HepG2 (cell line): ENCODE data around the gene ARHGAP26. TPM values are rescaled to one million over a fixed set of nuclear protein-coding genes. Genes with fewer than 3 reads are reported as not detected.

Experiments used
- ATAC-seq: fragments of 200-7000 bp; cut with Tn5 transposase; 3 replicates; pipeline ENCODE4 v1.9.1; 2020; ENCODE audit warnings: mild to moderate bottlenecking, moderate library complexity
- BruUV-seq: library from RNA; stranded (reverse); fragments of 400-500 nt; replicated peaks from 2 replicates; lab custom pipeline; 2021; lab: Mats Ljungman, UMichigan
- CTCF ChIA-PET: fragments of 300-600 bp; formaldehyde crosslinking; extraction: SDS; loops from one replicate; lab custom pipeline; 2021; ENCODE audit warnings: low total read pairs, inconsistent platforms, low intra/inter-chr PET ratio; lab: Yijun Ruan, JAX
- POLR2A ChIA-PET: fragments of 350-600 bp; sonication (Branson Sonifier 250); formaldehyde crosslinking; loops from one replicate; lab custom pipeline; 2020; ENCODE audit warnings: antibody characterized with exemption, inconsistent platforms; lab: Yijun Ruan, JAX
- DNase-seq: peaks from one replicate; pipeline ENCODE4 v3.0.0-alpha.2; 2015; ENCODE audit warnings: low spot score
- FAIRE-seq: peaks from 3 replicates; lab custom pipeline; 2011; peaks lifted over from hg19 to GRCh38; lab: Jason Lieb, UNC
- H2AFZ ChIP-seq: one replicate; pipeline ENCODE4 v1.6.1; 2011; ENCODE audit warnings: low read length, inconsistent platforms
- H3K27ac ChIP-seq: fragments of 300-600 bp; 3 replicates; pipeline ENCODE4 v1.8.0; 2011; ENCODE audit warnings: mixed run types, mild to moderate bottlenecking, mixed read lengths, low read length, inconsistent platforms; ENCODE audit not compliant: insufficient read depth; ENCODE audit errors: extremely low read length
- H3K27me3 ChIP-seq, 2 experiments: fragments of 200-600 bp in 1 of 2; 2 replicates in 1 of 2; 3 replicates in 1 of 2; pipeline versions ENCODE4 v1.6.0 to v1.8.0; 2011; ENCODE audit warnings: low read length in 2 of 2, mild to moderate bottlenecking in 2 of 2, moderate library complexity in 2 of 2, inconsistent platforms in 1 of 2; ENCODE audit not compliant: insufficient read depth in 2 of 2, control insufficient read depth in 1 of 2
- H3K36me3 ChIP-seq, 2 experiments: fragments of 200-600 bp in 1 of 2; replicated peaks in 1 of 2; 2 replicates in 1 of 2; 3 replicates in 1 of 2; pipeline versions ENCODE4 v1.5.1 to v1.8.0; 2011; ENCODE audit warnings: low read length in 2 of 2, inconsistent platforms in 1 of 2; ENCODE audit not compliant: insufficient read depth in 2 of 2, control insufficient read depth in 1 of 2
- H3K4me1 ChIP-seq: 2 replicates; pipeline ENCODE4 v1.5.1; 2012; ENCODE audit warnings: low read length, inconsistent platforms; ENCODE audit not compliant: insufficient read depth
- H3K4me2 ChIP-seq: 2 replicates; pipeline ENCODE4 v1.6.0; 2011; ENCODE audit warnings: low read depth, low read length, inconsistent platforms
- H3K4me3 ChIP-seq, 3 experiments: fragments of 200-600 bp in 1 of 3; sonication (generic), shearing (Covaris generic) in 1 of 3; replicated peaks in 1 of 3; 2 replicates each; pipeline ENCODE4 v1.5.1; 2011 to 2016; ENCODE audit warnings: low read length in 3 of 3, inconsistent platforms in 2 of 3, low read depth in 2 of 3, mild to moderate bottlenecking in 2 of 3, control low read depth in 1 of 3, mixed read lengths in 1 of 3; ENCODE audit not compliant: insufficient read depth in 1 of 3
- H3K79me2 ChIP-seq: one replicate; pipeline ENCODE4 v1.6.1; 2011; ENCODE audit warnings: low read length, inconsistent platforms; ENCODE audit not compliant: insufficient read depth
- H3K9ac ChIP-seq: 2 replicates; pipeline ENCODE4 v1.6.0; 2011; ENCODE audit warnings: mild to moderate bottlenecking, low read depth, low read length, inconsistent platforms; ENCODE audit not compliant: insufficient read depth
- H3K9me3 ChIP-seq: 2 replicates; pipeline ENCODE4 v1.5.1; 2012; ENCODE audit warnings: mild to moderate bottlenecking, low read length
- H4K20me1 ChIP-seq: 2 replicates; pipeline ENCODE4 v1.6.0; 2011; ENCODE audit warnings: inconsistent platforms, mild to moderate bottlenecking, low read length, moderate library complexity; ENCODE audit not compliant: insufficient read depth
- CREM ChIP-seq, 2 experiments: sonication (generic) in 1 of 2; formaldehyde crosslinking in 1 of 2; IDR thresholded peaks; 2 replicates each; pipeline versions ENCODE4 v1.4.0 to v1.6.1; 2016 to 2020; ENCODE audit warnings: antibody characterized with exemption in 1 of 2, mild to moderate bottlenecking in 1 of 2, missing genetic modification reagents in 1 of 2
- ELF3 ChIP-seq: IDR thresholded peaks from 2 replicates; pipeline ENCODE4 v1.6.1; 2016; ENCODE audit warnings: missing genetic modification reagents, missing compliant biosample characterization
- GATAD2A ChIP-seq: IDR thresholded peaks from 2 replicates; pipeline ENCODE4 v1.6.1; 2016
- HMGA1 ChIP-seq: sonication (generic); formaldehyde crosslinking; conservative IDR thresholded peaks from 2 replicates; pipeline ENCODE4 v1.4.0; 2020; ENCODE audit warnings: missing genetic modification reagents
- MED1 ChIP-seq: sonication (generic); formaldehyde crosslinking; IDR thresholded peaks from 2 replicates; pipeline ENCODE4 v1.4.0; 2020; ENCODE audit warnings: missing genetic modification reagents
- RELA ChIP-seq: sonication (generic); formaldehyde crosslinking; IDR thresholded peaks from 2 replicates; pipeline ENCODE4 v1.4.0; 2020; ENCODE audit warnings: missing genetic modification reagents
- SIX4 ChIP-seq: sonication (generic); formaldehyde crosslinking; IDR thresholded peaks from 2 replicates; pipeline ENCODE4 v1.4.0; 2020; ENCODE audit warnings: missing genetic modification reagents
- SOX6 ChIP-seq, 2 experiments: fragments of 450-650 bp in 1 of 2; sonication (generic) in 1 of 2; formaldehyde crosslinking in 1 of 2; IDR thresholded peaks; 2 replicates each; pipeline versions ENCODE4 v1.4.0 to v1.6.1; 2017 to 2020; ENCODE audit warnings: antibody characterized with exemption in 1 of 2, mild to moderate bottlenecking in 1 of 2, missing genetic modification reagents in 1 of 2
- SRSF9 ChIP-seq: fragments of 200-400 bp; formaldehyde crosslinking; IDR thresholded peaks from 2 replicates; pipeline ENCODE4 v1.6.1; 2018; ENCODE audit warnings: borderline replicate concordance, mild to moderate bottlenecking, low read depth, low read length; ENCODE audit not compliant: insufficient read depth, poor library complexity, severe bottlenecking
- SRY ChIP-seq: sonication (generic); formaldehyde crosslinking; IDR thresholded peaks from 2 replicates; pipeline ENCODE4 v1.8.0; 2022; ENCODE audit warnings: mild to moderate bottlenecking, missing genetic modification reagents
- TBL1XR1 ChIP-seq: fragments of 150-350 bp; IDR thresholded peaks from 2 replicates; pipeline ENCODE4 v1.6.1; 2014; ENCODE audit warnings: borderline replicate concordance, low read length; ENCODE audit not compliant: partially characterized antibody
- ZNF782 ChIP-seq: sonication (generic); formaldehyde crosslinking; IDR thresholded peaks from 2 replicates; pipeline ENCODE4 v1.4.0; 2020; ENCODE audit warnings: missing genetic modification reagents, mild to moderate bottlenecking, borderline replicate concordance
- WGBS: methylation state at CpG from one replicate; pipeline ENCODE4 v1.1.6; 2017; ENCODE audit warnings: low lambda C conversion rate; 5-methylcytosine and 5-hydroxymethylcytosine counted together
- in situ Hi-C: cut with HindIII; loops from 2 replicates; pipeline ENCODE4 v1.10.0; 2017; ENCODE audit warnings: low pct_unique_long_range_greater_than_20kb; ENCODE audit not compliant: extremely low pct_ligation_motif_present
- intact Hi-C: fragments of 100-400 bp; cut with micrococcal nuclease; formaldehyde crosslinking; loops from one replicate; pipeline ENCODE4 v1.10.0; 2022; ENCODE audit not compliant: unreplicated experiment
- polyA plus RNA-seq, 8 experiments: library from polyadenylated mRNA; depleted of rRNA in 3 of 8; stranded (reverse) in 7 of 8; unstranded in 1 of 8; fragments of >200 nt; fragmentation: Illumina TruSeq in 4 of 8; extraction: Trizol in 4 of 8; gene quantifications; 2 replicates each; pipeline versions ENCODE4 v1.2.1 to v1.2.3, GENCODE V29; 2011 to 2016; ENCODE audit warnings: low read depth in 4 of 8, missing spikeins in 1 of 8, mixed read lengths in 1 of 8; ENCODE audit not compliant: insufficient read depth in 1 of 8
- total RNA-seq, 5 experiments: library from RNA; depleted of rRNA; stranded (reverse); fragments of >200 nt; fragmentation: Illumina TruSeq; extraction: Trizol; gene quantifications; 2 replicates each; pipeline ENCODE4 v1.2.3, GENCODE V29; 2016; ENCODE audit warnings: low read depth in 1 of 5
- TF ChIP-seq, protein P1 (sequence below): sonication (generic); formaldehyde crosslinking; conservative IDR thresholded peaks from 2 replicates; pipeline ENCODE4 v1.4.0; 2020; ENCODE audit warnings: mild to moderate bottlenecking, missing genetic modification reagents, moderate library complexity
- TF ChIP-seq, protein P2 (sequence below): sonication (generic); formaldehyde crosslinking; IDR thresholded peaks from 2 replicates; pipeline ENCODE4 v1.4.0; 2020; ENCODE audit warnings: missing genetic modification reagents, borderline replicate concordance

ARHGAP26 gene
- total and polyA plus RNA-seq, 2 of the 13 experiments (the other 11 are each of a cell fraction or from before 2014, with no cell fraction given), result 9.6 to 18.2 TPM

DNA sequence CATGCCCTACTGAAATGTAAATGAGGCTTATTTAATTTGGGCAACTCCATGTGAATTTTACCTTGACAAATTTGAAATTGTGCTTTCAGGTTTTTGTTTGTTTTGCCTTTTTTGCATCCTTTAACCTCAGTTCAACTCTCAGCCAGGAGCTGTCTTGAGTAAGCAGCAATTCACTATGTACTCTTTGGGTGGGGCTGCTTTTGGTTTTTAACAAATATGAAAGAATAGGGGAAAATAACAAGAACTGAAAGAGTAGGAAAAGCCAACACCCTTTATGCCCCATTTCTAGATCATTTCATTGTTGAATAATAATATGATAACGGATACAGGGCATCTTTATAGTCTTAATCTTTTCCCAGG, 192.0 kb downstream of the ARHGAP26 start:
- peak overlapping the region; percentile 30 for H3K27ac ChIP-seq
- H3K27me3 ChIP-seq, result no peaks in the 10 kb centered on the region
- peak; percentile 42; the same call in 2 of the 3 replicates for ATAC-seq
- intact Hi-C loops (loop anchor here (5.0 kb wide), 1 partner anchor 40 kb away; no protein-coding TSS in a partner anchor), in situ Hi-C loops (no loop called here)
- H4K20me1 ChIP-seq, result no peaks in the 10 kb centered on the region
- 91% methylated on average over 1 of the region's 1 CpG for WGBS
- H3K4me3 ChIP-seq, result peak overlapping the region; percentile 24 to 42 (median 33); a peak in 3 of 6 replicates
- CTCF ChIA-PET, result no interaction called here
- H3K9ac ChIP-seq, result no peak overlapping the region
- no TSS peak for BruUV-seq
- FAIRE-seq, result no peak
- H3K9me3 ChIP-seq, result no peaks in the 10 kb centered on the region
- H3K36me3 ChIP-seq, result no peaks in the 10 kb centered on the region
- no peak overlapping the region for H2AFZ ChIP-seq
- H3K4me2 ChIP-seq, result peak overlapping the region; percentile 59
- POLR2A ChIA-PET, result interaction anchor here (1.2 kb wide), 1 partner anchor 41 kb away, joined by 5 read pairs; no protein-coding TSS in a partner anchor
- no peak for DNase-seq
- peaks cover 60% of the 10 kb centered on the region for H3K4me1 ChIP-seq
- H3K79me2 ChIP-seq, result no peaks in the 10 kb centered on the region
- TF ChIP-seq SOX6 (IDR thresholded peaks at IDR 0.05) (no peak), SOX6 (CRISPR knock-in tag; IDR thresholded peaks at IDR 0.05) (no peak), CREM (IDR thresholded peaks at IDR 0.05) (0 out of 2 replicates have a peak, but pooled peaks have one; percentile 26), CREM (CRISPR knock-in tag; IDR thresholded peaks at IDR 0.05) (no peak), MED1 (CRISPR knock-in tag) (no peak), SRY (CRISPR knock-in tag) (no peak), TBL1XR1 (no peak), GATAD2A (CRISPR knock-in tag) (no peak), SRSF9 (no peak), ELF3 (no peak), HMGA1 (CRISPR knock-in tag) (no peak), RELA (no peak), ZNF782 (CRISPR knock-in tag) (no peak), SIX4 (CRISPR knock-in tag) (no peak)
- TF ChIP-seq, protein P1, sequence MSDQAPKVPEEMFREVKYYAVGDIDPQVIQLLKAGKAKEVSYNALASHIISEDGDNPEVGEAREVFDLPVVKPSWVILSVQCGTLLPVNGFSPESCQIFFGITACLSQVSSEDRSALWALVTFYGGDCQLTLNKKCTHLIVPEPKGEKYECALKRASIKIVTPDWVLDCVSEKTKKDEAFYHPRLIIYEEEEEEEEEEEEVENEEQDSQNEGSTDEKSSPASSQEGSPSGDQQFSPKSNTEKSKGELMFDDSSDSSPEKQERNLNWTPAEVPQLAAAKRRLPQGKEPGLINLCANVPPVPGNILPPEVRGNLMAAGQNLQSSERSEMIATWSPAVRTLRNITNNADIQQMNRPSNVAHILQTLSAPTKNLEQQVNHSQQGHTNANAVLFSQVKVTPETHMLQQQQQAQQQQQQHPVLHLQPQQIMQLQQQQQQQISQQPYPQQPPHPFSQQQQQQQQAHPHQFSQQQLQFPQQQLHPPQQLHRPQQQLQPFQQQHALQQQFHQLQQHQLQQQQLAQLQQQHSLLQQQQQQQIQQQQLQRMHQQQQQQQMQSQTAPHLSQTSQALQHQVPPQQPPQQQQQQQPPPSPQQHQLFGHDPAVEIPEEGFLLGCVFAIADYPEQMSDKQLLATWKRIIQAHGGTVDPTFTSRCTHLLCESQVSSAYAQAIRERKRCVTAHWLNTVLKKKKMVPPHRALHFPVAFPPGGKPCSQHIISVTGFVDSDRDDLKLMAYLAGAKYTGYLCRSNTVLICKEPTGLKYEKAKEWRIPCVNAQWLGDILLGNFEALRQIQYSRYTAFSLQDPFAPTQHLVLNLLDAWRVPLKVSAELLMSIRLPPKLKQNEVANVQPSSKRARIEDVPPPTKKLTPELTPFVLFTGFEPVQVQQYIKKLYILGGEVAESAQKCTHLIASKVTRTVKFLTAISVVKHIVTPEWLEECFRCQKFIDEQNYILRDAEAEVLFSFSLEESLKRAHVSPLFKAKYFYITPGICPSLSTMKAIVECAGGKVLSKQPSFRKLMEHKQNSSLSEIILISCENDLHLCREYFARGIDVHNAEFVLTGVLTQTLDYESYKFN (CRISPR knock-in tag), result peak; percentile 57
- TF ChIP-seq, protein P2, sequence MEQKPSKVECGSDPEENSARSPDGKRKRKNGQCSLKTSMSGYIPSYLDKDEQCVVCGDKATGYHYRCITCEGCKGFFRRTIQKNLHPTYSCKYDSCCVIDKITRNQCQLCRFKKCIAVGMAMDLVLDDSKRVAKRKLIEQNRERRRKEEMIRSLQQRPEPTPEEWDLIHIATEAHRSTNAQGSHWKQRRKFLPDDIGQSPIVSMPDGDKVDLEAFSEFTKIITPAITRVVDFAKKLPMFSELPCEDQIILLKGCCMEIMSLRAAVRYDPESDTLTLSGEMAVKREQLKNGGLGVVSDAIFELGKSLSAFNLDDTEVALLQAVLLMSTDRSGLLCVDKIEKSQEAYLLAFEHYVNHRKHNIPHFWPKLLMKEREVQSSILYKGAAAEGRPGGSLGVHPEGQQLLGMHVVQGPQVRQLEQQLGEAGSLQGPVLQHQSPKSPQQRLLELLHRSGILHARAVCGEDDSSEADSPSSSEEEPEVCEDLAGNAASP (CRISPR knock-in tag), result peak; percentile 54; the same call in 1 of the 2 replicates
